ENCODE measurements around the gene VASN.

Gene VASN

GRCh38 chr16:4354512-4355409 lies 16.9 kb upstream of the VASN start:
- DNase-seq, result no peak

GRCh38 chr16:4356820-4357219 lies 14.8 kb upstream of the VASN start:
- no peak for DNase-seq

- DNase-seq, result no peak
Measured at GRCh38 chr16:4358236-4358635, 13.4 kb upstream of the VASN start.

GRCh38 chr16:4358831-4359561 lies 12.7 kb upstream of the VASN start:
- peak; percentile 31 for DNase-seq

GRCh38 chr16:4359914-4360313 lies 11.7 kb upstream of the VASN start:
- DNase-seq, result no peak

- DNase-seq, result no peak
Measured at GRCh38 chr16:4360538-4361021, 11.1 kb upstream of the VASN start.

GRCh38 chr16:4361033-4361943 lies 10.4 kb upstream of the VASN start:
- DNase-seq, result no peak

- no peak for DNase-seq
Measured at GRCh38 chr16:4361944-4362311, 9.7 kb upstream of the VASN start.

GRCh38 chr16:4362476-4363135 lies 9.0 kb upstream of the VASN start:
- DNase-seq, result no peak

GRCh38 chr16:4364196-4365013 lies 7.2 kb upstream of the VASN start:
- DNase-seq, result no peak

GRCh38 chr16:4365014-4365406 lies 6.6 kb upstream of the VASN start:
- DNase-seq, result no peak

GRCh38 chr16:4365615-4366014 lies 6.0 kb upstream of the VASN start:
- no peak for DNase-seq

GRCh38 chr16:4366016-4366415 lies 5.6 kb upstream of the VASN start:
- no peak for DNase-seq

- no peak for DNase-seq
Measured at GRCh38 chr16:4367393-4367856, 4.2 kb upstream of the VASN start.

- DNase-seq, result peak; percentile 32
Measured at GRCh38 chr16:4369007-4369733, 2.5 kb upstream of the VASN start.

- DNase-seq, result no peak
Measured at GRCh38 chr16:4370151-4370550, 1.5 kb upstream of the VASN start.

- peak; percentile 74 for DNase-seq
Measured at GRCh38 chr16:4370570-4371356, 885 bp upstream of the VASN start.

- no peak for DNase-seq
Measured at GRCh38 chr16:4372001-4372577, 441 bp downstream of the VASN start.

GRCh38 chr16:4372578-4373355 lies 1.1 kb downstream of the VASN start:
- peak; percentile 41 for DNase-seq

Measured in T1000 (cell line).